Fibroblast of lung (primary cell): ENCODE measurements around the gene MGAT4A. TPM values are rescaled to one million over a fixed set of nuclear protein-coding genes. Genes with fewer than 3 reads are reported as not detected.

Source experiments
- DNase-seq, 2 donors: peaks; one replicate each; pipeline versions ENCODE4 v3.0.0 to v3.0.0-alpha.2; 2010; ENCODE audit warnings: low read depth in 2 of 2
- H2AFZ ChIP-seq: 2 replicates; pipeline ENCODE4 v1.5.1; 2012; ENCODE audit warnings: low read length, control low read depth, inconsistent platforms
- H3K27ac ChIP-seq: 2 replicates; pipeline ENCODE4 v1.5.1; 2011; ENCODE audit warnings: low read length, control low read depth; ENCODE audit not compliant: insufficient read depth
- H3K27me3 ChIP-seq: 2 replicates; pipeline ENCODE4 v1.5.1; 2011; ENCODE audit warnings: mild to moderate bottlenecking, low read length; ENCODE audit not compliant: control insufficient read depth, insufficient read depth
- H3K36me3 ChIP-seq: 2 replicates; pipeline ENCODE4 v1.5.1; 2011; ENCODE audit warnings: low read length; ENCODE audit not compliant: control insufficient read depth, insufficient read depth
- H3K4me1 ChIP-seq: 2 replicates; pipeline ENCODE4 v1.5.1; 2011; ENCODE audit warnings: low read length; ENCODE audit not compliant: control insufficient read depth, insufficient read depth; ENCODE audit errors: extremely low read depth
- H3K4me2 ChIP-seq: 2 replicates; pipeline ENCODE4 v1.5.1; 2011; ENCODE audit warnings: low read length, control low read depth; ENCODE audit not compliant: insufficient read depth; ENCODE audit errors: extremely low read depth
- H3K4me3 ChIP-seq, 4 experiments: fragments of 200-600 bp in 1 of 4; sonication (generic) in 1 of 4; replicated peaks in 1 of 4; 2 replicates each; pipeline ENCODE4 v1.5.1; 2011 to 2016; ENCODE audit warnings: low read length in 4 of 4, low read depth in 3 of 4, mild to moderate bottlenecking in 3 of 4, control low read depth in 2 of 4, inconsistent platforms in 1 of 4, mixed read lengths in 1 of 4; ENCODE audit not compliant: insufficient read depth in 1 of 4; ENCODE audit errors: control extremely low read depth in 1 of 4
- H3K79me2 ChIP-seq: 2 replicates; pipeline ENCODE4 v1.5.1; 2012; ENCODE audit warnings: mild to moderate bottlenecking, low read length, inconsistent platforms; ENCODE audit not compliant: control insufficient read depth, insufficient read depth
- H3K9ac ChIP-seq: 2 replicates; pipeline ENCODE4 v1.5.1; 2011; ENCODE audit warnings: mild to moderate bottlenecking, low read length, control low read depth; ENCODE audit not compliant: insufficient read depth
- H3K9me3 ChIP-seq: 2 replicates; pipeline ENCODE4 v1.5.1; 2012; ENCODE audit warnings: low read depth, low read length; ENCODE audit not compliant: control insufficient read depth, insufficient read depth
- H4K20me1 ChIP-seq: 2 replicates; pipeline ENCODE4 v1.5.1; 2011; ENCODE audit warnings: low read length; ENCODE audit not compliant: control insufficient read depth, insufficient read depth; ENCODE audit errors: extremely low read depth
- EZH2 ChIP-seq: IDR thresholded peaks from 2 replicates; pipeline ENCODE4 v1.5.1; 2012; ENCODE audit warnings: low read length, control low read depth, mild to moderate bottlenecking; ENCODE audit errors: missing control alignments
- polyA plus RNA-seq, 2 donors: library from polyadenylated mRNA; depleted of rRNA in 1 of 2; stranded (reverse) in 1 of 2; unstranded in 1 of 2; fragments of >200 nt; gene quantifications; 2 replicates each; pipeline ENCODE4 v1.2.1, GENCODE V29; 2011 to 2012; ENCODE audit warnings: missing spikeins in 1 of 2
- total RNA-seq: library from RNA; depleted of rRNA; stranded (reverse); fragments of >200 nt; gene quantifications from 2 replicates; pipeline ENCODE4 v1.2.1, GENCODE V29; 2014
- TF ChIP-seq, protein P1 (sequence below), 2 donors: IDR thresholded peaks in 1 of 2; conservative IDR thresholded peaks in 1 of 2; 1 replicate in 1 of 2; 2 replicates in 1 of 2; pipeline ENCODE4 v1.5.1; 2011 to 2012; ENCODE audit warnings: low read length in 2 of 2, control low read depth in 1 of 2, inconsistent platforms in 1 of 2, low read depth in 1 of 2, mild to moderate bottlenecking in 1 of 2

Gene MGAT4A
- total and polyA plus RNA-seq, 2 donors (not counting 1 experiment from before 2014, with no cell fraction given), result 0.10 to 0.17 TPM

DNA sequence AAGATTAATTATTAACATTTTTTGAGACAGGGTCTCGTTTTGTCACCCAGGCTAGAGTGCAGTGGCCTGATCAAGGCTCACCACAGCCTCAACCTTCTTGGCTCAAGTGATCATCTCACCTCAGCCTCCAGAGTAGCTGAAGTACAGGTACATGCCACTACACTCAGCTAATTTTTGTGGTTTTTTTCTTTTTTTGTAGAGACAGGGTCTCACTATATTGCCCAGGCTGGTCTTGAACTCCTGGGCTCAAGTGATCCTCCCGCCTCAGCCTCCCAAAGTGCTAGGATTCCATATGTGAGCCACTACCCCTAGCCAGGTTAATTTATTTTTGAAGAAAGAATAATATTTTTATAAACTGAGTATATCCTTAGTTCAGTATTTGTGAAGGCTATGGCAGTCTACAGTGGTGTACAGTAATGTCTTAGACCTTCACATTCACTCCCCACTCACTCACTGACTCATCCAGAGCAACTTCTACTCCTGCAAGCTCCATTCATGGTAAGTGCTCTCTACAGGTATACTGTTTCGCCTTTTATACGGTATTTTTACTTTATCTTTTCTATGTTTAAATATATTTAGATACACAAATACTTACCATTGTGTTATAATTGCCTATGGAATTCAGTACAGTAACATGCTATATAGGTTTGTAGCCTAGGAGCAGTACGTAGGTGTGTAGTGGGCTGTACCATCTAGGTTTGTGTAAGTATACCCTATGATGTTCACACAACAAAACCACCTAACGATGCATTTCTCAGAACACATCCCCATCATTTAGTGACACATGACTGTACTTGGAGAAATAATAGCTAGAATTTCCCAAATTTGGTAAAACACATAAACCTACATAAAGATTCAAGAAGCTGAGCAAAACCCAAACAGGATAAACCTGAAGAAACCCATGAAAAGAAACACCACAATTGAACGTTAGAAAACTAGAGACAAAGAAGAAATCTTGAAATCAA is 38.6 kb downstream of the MGAT4A start:
- DNase-seq, result no peak
- no peaks in the 10 kb centered on the region for H3K36me3 ChIP-seq
- no peak overlapping the region for H3K4me2 ChIP-seq
- H2AFZ ChIP-seq, result no peak overlapping the region
- no peaks in the 10 kb centered on the region for H3K79me2 ChIP-seq
- no peak overlapping the region for H3K9ac ChIP-seq
- no peaks in the 10 kb centered on the region for H4K20me1 ChIP-seq
- H3K27me3 ChIP-seq, result no peaks in the 10 kb centered on the region
- no peaks in the 10 kb centered on the region for H3K9me3 ChIP-seq
- no peaks in the 10 kb centered on the region for H3K4me1 ChIP-seq
- no peak overlapping the region for H3K4me3 ChIP-seq
- TF ChIP-seq EZH2, result no peak
- TF ChIP-seq, protein P1, sequence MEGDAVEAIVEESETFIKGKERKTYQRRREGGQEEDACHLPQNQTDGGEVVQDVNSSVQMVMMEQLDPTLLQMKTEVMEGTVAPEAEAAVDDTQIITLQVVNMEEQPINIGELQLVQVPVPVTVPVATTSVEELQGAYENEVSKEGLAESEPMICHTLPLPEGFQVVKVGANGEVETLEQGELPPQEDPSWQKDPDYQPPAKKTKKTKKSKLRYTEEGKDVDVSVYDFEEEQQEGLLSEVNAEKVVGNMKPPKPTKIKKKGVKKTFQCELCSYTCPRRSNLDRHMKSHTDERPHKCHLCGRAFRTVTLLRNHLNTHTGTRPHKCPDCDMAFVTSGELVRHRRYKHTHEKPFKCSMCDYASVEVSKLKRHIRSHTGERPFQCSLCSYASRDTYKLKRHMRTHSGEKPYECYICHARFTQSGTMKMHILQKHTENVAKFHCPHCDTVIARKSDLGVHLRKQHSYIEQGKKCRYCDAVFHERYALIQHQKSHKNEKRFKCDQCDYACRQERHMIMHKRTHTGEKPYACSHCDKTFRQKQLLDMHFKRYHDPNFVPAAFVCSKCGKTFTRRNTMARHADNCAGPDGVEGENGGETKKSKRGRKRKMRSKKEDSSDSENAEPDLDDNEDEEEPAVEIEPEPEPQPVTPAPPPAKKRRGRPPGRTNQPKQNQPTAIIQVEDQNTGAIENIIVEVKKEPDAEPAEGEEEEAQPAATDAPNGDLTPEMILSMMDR (conservative IDR thresholded peaks at IDR 0.05 in 1 of 2, IDR thresholded peaks at IDR 0.05 in 1 of 2; ENCODE audit: low read depth in 1 of 2, low read length in 2 of 2), result no peak
- no peak overlapping the region for H3K27ac ChIP-seq

DNA sequence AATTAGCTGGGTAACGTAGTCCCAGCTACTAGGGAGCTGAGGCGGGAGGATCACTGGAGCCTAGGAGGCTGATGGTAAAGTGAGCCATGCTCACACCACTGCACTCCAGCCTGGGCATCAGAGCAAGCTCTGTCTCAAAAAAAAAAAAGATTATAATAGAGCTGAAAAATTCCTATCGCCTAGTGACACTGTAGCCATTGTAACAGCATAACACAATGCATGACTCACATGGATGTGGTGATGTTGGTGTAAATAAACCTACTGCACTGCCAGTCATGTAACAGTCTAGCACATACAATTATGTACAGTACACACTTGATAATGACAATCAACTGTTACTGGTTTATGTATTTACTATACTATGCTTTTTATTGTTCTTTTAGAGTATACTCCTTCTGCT is 39.6 kb downstream of the MGAT4A start:
- Histone ChIP-seq H3K27me3 (no peaks in the 10 kb centered on the region), H4K20me1 (no peaks in the 10 kb centered on the region), H3K27ac (no peak overlapping the region), H3K4me2 (no peak overlapping the region), H2AFZ (no peak overlapping the region), H3K4me1 (no peaks in the 10 kb centered on the region), H3K9ac (no peak overlapping the region), H3K9me3 (no peaks in the 10 kb centered on the region), H3K4me3 (no peak overlapping the region), H3K36me3 (no peaks in the 10 kb centered on the region), H3K79me2 (no peaks in the 10 kb centered on the region)
- DNase-seq, result peak in 1 of 2 donors; percentile 3
- TF ChIP-seq, protein P1 (conservative IDR thresholded peaks at IDR 0.05 in 1 of 2, IDR thresholded peaks at IDR 0.05 in 1 of 2; ENCODE audit: low read depth in 1 of 2, low read length in 2 of 2), result no peak
- TF ChIP-seq EZH2, result no peak

GRCh38 chr2:98685930-98686887 is 44.7 kb downstream of the MGAT4A start:
- Histone ChIP-seq H3K9me3 (no peaks in the 10 kb centered on the region), H3K27me3 (no peaks in the 10 kb centered on the region), H3K36me3 (no peaks in the 10 kb centered on the region), H2AFZ (no peak overlapping the region), H3K27ac (no peak overlapping the region), H3K9ac (no peak overlapping the region), H3K4me1 (no peaks in the 10 kb centered on the region), H3K79me2 (no peaks in the 10 kb centered on the region), H3K4me2 (no peak overlapping the region), H3K4me3 (no peak overlapping the region), H4K20me1 (no peaks in the 10 kb centered on the region)
- TF ChIP-seq EZH2, result no peak
- TF ChIP-seq, protein P1 (conservative IDR thresholded peaks at IDR 0.05 in 1 of 2, IDR thresholded peaks at IDR 0.05 in 1 of 2; ENCODE audit: low read depth in 1 of 2, low read length in 2 of 2), result no peak
- DNase-seq, result no peak
